Nephron (organoid): ENCODE results near the gene XIRP2.

Experiments used
- H3K27ac Mint-ChIP-seq, 3 experiments: 2 replicates each; pipeline ENCODE4 v1.8.0; 2020; ENCODE audit warnings: mixed read lengths in 3 of 3, mild to moderate bottlenecking in 2 of 3, moderate library complexity in 1 of 3
- H3K27me3 Mint-ChIP-seq: 2 replicates; pipeline ENCODE4 v1.8.0; 2021; ENCODE audit warnings: low read depth, mild to moderate bottlenecking, moderate library complexity, mixed read lengths
- H3K36me3 Mint-ChIP-seq: 2 replicates; pipeline ENCODE4 v1.8.0; 2020; ENCODE audit warnings: low read depth, mixed read lengths
- H3K4me1 Mint-ChIP-seq: 2 replicates; pipeline ENCODE4 v1.8.0; 2020; ENCODE audit warnings: mixed read lengths
- H3K4me3 Mint-ChIP-seq, 3 experiments: 2 replicates each; pipeline ENCODE4 v1.8.0; 2020; ENCODE audit warnings: mild to moderate bottlenecking in 3 of 3, mixed read lengths in 3 of 3, moderate library complexity in 2 of 3
- H3K9me3 Mint-ChIP-seq: 2 replicates; pipeline ENCODE4 v1.8.0; 2020; ENCODE audit warnings: mixed read lengths
- TF ChIP-seq, protein P1 (sequence below), 3 experiments: fragments of 200-600 bp; sonication (generic); IDR thresholded peaks; one replicate each; pipeline ENCODE4 v1.5.0; 2021; ENCODE audit warnings: antibody characterized with exemption in 3 of 3; ENCODE audit not compliant: unreplicated experiment in 3 of 3

Gene XIRP2, protein sequence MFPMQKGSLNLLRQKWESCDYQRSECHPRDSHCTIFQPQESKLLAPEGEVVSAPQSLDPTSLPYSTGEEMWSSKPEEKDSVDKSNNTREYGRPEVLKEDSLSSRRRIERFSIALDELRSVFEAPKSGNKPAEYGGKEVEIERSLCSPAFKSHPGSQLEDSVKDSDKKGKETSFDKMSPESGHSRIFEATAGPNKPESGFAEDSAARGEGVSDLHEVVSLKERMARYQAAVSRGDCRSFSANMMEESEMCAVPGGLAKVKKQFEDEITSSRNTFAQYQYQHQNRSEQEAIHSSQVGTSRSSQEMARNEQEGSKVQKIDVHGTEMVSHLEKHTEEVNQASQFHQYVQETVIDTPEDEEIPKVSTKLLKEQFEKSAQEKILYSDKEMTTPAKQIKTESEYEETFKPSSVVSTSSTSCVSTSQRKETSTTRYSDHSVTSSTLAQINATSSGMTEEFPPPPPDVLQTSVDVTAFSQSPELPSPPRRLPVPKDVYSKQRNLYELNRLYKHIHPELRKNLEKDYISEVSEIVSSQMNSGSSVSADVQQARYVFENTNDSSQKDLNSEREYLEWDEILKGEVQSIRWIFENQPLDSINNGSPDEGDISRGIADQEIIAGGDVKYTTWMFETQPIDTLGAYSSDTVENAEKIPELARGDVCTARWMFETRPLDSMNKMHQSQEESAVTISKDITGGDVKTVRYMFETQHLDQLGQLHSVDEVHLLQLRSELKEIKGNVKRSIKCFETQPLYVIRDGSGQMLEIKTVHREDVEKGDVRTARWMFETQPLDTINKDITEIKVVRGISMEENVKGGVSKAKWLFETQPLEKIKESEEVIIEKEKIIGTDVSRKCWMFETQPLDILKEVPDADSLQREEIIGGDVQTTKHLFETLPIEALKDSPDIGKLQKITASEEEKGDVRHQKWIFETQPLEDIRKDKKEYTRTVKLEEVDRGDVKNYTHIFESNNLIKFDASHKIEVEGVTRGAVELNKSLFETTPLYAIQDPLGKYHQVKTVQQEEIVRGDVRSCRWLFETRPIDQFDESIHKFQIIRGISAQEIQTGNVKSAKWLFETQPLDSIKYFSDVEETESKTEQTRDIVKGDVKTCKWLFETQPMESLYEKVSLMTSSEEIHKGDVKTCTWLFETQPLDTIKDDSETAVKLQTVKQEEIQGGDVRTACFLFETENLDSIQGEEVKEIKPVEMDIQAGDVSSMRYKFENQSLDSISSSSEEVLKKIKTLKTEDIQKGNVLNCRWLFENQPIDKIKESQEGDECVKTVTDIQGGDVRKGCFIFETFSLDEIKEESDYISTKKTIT (N-terminal part only)

DNA sequence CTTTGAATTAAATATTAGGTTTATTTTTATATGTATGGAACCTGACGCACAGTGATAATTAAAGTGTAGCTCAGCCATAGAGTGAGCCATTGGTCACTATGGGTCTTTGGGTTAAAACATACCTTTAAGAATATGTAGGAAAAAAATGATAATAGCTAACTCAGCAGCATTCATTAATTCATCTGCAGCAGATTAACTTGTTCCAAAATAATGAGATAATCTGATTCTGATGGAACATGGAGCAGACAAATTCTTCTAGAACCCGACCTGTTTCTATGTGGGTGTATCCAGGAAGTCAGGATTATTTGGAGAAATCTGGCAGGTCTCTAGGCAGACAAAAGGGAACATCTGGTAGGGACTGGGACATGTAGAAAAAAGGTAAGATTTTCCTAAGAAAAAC, at the start of gene XIRP2:
Gene XIRP2 (plus strand): TSS at position 301 of the 400 bp plus-strand sequence. CDS start 15,003 bp downstream, outside the sequence.
- H3K27me3 Mint-ChIP-seq: no peaks in the 10 kb centered on the region
- H3K36me3 Mint-ChIP-seq: no peaks in the 10 kb centered on the region
- H3K9me3 Mint-ChIP-seq: no peaks in the 10 kb centered on the region
- TF ChIP-seq, protein P1, sequence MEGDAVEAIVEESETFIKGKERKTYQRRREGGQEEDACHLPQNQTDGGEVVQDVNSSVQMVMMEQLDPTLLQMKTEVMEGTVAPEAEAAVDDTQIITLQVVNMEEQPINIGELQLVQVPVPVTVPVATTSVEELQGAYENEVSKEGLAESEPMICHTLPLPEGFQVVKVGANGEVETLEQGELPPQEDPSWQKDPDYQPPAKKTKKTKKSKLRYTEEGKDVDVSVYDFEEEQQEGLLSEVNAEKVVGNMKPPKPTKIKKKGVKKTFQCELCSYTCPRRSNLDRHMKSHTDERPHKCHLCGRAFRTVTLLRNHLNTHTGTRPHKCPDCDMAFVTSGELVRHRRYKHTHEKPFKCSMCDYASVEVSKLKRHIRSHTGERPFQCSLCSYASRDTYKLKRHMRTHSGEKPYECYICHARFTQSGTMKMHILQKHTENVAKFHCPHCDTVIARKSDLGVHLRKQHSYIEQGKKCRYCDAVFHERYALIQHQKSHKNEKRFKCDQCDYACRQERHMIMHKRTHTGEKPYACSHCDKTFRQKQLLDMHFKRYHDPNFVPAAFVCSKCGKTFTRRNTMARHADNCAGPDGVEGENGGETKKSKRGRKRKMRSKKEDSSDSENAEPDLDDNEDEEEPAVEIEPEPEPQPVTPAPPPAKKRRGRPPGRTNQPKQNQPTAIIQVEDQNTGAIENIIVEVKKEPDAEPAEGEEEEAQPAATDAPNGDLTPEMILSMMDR (IDR thresholded peaks at IDR 0.05; ENCODE audit: unreplicated experiment in 3 of 3): no peak
- no peak within 1 kb of the TSS for H3K4me3 Mint-ChIP-seq
- H3K4me1 Mint-ChIP-seq: peaks cover 6% of the 10 kb centered on the region
- no peak within 1 kb of the TSS for H3K27ac Mint-ChIP-seq

DNA sequence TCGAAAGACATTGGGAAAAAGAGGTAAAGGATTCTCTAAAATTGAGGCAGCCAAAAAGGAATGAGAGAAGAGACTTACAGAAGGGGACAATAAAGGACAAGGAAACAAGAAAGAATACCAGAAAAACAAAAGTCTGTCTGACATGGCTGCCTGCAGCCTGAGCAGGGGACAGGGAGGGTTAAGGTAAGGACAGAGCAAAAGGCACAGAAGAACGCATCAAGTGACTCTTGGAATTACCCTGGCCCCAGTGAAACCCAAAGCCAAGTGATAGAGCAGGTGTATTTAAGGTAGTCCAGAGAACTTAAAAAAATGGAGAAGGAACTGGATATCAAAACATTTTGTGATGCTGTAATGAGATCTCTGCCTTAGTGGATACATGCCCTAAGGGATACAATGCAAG, 47.1 kb upstream of the XIRP2 start:
- Mint-ChIP-seq H3K4me3 (no peak overlapping the region), H3K9me3 (peaks cover under 1% of the 10 kb centered on the region), H3K27me3 (no peaks in the 10 kb centered on the region), H3K27ac (no peak overlapping the region), H3K4me1 (peaks cover 6% of the 10 kb centered on the region), H3K36me3 (no peaks in the 10 kb centered on the region)
- TF ChIP-seq, protein P1 (IDR thresholded peaks at IDR 0.05; ENCODE audit: unreplicated experiment in 3 of 3): no peak

DNA sequence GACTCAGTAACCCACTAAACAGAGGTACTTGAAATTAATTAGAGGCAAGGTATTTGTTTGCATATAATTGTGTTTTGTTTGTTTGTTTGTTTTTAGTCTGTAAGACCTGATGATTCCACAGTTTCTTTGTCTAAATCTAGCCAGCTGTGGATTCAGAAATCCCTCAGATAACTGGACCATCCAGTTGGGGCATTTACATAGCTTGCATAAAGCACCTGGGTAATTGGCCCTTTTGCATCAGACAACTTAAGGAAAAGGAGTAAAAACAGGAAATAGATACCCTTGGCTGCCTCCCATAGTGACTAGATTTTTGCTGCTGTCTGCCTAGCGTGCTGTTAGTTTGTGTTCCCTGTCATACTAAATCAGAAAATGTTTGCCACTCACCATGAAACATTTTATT, 46.6 kb upstream of the XIRP2 start:
- Mint-ChIP-seq H3K27me3 (no peaks in the 10 kb centered on the region), H3K36me3 (no peaks in the 10 kb centered on the region), H3K4me3 (no peak overlapping the region)

DNA sequence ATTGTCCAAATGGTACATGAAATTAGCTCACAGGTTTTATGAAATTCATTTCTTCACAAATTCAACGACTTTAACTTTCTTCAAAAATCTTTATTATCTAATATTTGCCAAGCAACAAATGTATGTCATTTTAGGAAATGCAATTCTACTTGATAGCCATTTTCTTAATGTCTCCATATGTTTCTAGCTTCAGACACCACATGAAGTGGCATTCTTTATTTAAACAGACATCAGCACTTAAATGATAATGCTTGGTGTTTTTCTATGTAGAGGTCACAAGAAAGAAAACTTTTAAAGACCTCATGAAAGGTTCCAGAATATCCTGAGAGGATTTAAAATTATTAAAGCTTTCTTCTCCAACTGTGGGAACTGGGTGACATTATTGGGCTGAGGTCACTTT, 44.2 kb upstream of the XIRP2 start:
- peaks cover 19% of the 10 kb centered on the region for H3K9me3 Mint-ChIP-seq
- peaks cover 6% of the 10 kb centered on the region for H3K4me1 Mint-ChIP-seq
- H3K27me3 Mint-ChIP-seq: no peaks in the 10 kb centered on the region
- peak overlapping the region in 2 of 3 experiments; percentile 36 to 63 for H3K27ac Mint-ChIP-seq
- H3K36me3 Mint-ChIP-seq: no peaks in the 10 kb centered on the region
- TF ChIP-seq, protein P1 (IDR thresholded peaks at IDR 0.05; ENCODE audit: unreplicated experiment in 3 of 3): no peak
- no peak overlapping the region for H3K4me3 Mint-ChIP-seq

More for the DNA sequence above, 46.6 kb upstream of the XIRP2 start:
- TF ChIP-seq, protein P1 (IDR thresholded peaks at IDR 0.05; ENCODE audit: unreplicated experiment in 3 of 3): no peak
- H3K9me3 Mint-ChIP-seq: peaks cover 6% of the 10 kb centered on the region
- H3K4me1 Mint-ChIP-seq: peaks cover 6% of the 10 kb centered on the region
- H3K27ac Mint-ChIP-seq: no peak overlapping the region

DNA sequence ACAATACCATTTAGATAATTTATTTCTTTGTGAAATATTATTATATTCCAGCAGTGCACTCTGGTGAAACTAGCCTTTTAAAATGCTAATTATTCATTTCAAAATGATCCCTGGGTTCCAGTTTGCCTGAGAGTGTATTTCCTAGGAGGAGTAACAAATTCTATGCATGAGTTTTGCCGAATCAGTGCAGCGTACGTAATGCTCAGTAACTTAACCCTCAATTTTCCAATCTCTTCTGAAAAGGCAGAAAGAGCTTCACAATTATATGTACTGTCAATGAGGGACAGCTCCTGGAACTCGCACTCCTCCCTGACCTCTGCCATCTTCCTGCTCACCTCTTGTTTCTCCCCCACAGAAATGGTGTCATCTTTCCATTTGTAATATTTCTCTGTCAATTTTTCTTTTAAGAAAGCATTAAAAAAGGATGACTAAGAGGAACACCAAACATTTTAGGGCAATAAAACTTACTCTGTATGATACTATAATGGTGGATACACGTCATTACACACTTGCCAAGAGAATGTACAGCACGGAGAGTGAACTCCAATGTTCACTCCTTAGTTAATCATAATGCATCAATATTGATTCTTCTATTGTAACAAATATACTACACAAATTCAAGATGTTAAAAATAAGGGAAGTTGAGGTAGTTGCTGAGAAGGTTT, 25.7 kb upstream of the XIRP2 start:
- H3K36me3 Mint-ChIP-seq: no peaks in the 10 kb centered on the region
- TF ChIP-seq, protein P1 (IDR thresholded peaks at IDR 0.05; ENCODE audit: unreplicated experiment in 3 of 3): no peak
- peaks cover 21% of the 10 kb centered on the region for H3K4me1 Mint-ChIP-seq
- no peaks in the 10 kb centered on the region for H3K9me3 Mint-ChIP-seq
- H3K4me3 Mint-ChIP-seq: no peak overlapping the region
- no peak overlapping the region for H3K27ac Mint-ChIP-seq
- no peaks in the 10 kb centered on the region for H3K27me3 Mint-ChIP-seq
